Ectodermal cell (in vitro differentiated cells): ENCODE measurements around the gene KCNIP4.
"Not testable (repeated sequence)": the region's sequence is repeated elsewhere in the genome, so short reads cannot be mapped to it uniquely, and the experiment has no call there.

Source experiments
- H3K27ac ChIP-seq: 2 replicates; pipeline ENCODE4 v1.7.0; 2013; ENCODE audit warnings: mild to moderate bottlenecking, low read depth, low read length; ENCODE audit not compliant: insufficient read depth, poor library complexity, severe bottlenecking
- H3K27me3 ChIP-seq: 2 replicates; pipeline ENCODE4 v1.7.0; 2013; ENCODE audit warnings: mild to moderate bottlenecking, low read length; ENCODE audit not compliant: insufficient read depth, control insufficient read depth, poor library complexity, severe bottlenecking
- H3K36me3 ChIP-seq: one replicate; pipeline ENCODE4 v1.7.0; 2013; ENCODE audit warnings: low read length; ENCODE audit not compliant: control insufficient read depth, insufficient read depth
- H3K4me1 ChIP-seq: one replicate; pipeline ENCODE4 v1.7.0; 2013; ENCODE audit warnings: low read length; ENCODE audit not compliant: control insufficient read depth, insufficient read depth
- H3K4me3 ChIP-seq: 2 replicates; pipeline ENCODE4 v1.7.0; 2013; ENCODE audit warnings: low read depth, low read length, control low read depth; ENCODE audit not compliant: insufficient read depth
- H3K9me3 ChIP-seq: 2 replicates; pipeline ENCODE4 v1.7.0; 2013; ENCODE audit warnings: mild to moderate bottlenecking, low read length, moderate library complexity; ENCODE audit not compliant: control insufficient read depth
- WGBS, 2 experiments: methylation state at CpG; one replicate each; pipeline ENCODE4 v1.1.7; 2013; ENCODE audit warnings: missing lambda C conversion rate in 2 of 2; 5-methylcytosine and 5-hydroxymethylcytosine counted together

Gene KCNIP4

DNA sequence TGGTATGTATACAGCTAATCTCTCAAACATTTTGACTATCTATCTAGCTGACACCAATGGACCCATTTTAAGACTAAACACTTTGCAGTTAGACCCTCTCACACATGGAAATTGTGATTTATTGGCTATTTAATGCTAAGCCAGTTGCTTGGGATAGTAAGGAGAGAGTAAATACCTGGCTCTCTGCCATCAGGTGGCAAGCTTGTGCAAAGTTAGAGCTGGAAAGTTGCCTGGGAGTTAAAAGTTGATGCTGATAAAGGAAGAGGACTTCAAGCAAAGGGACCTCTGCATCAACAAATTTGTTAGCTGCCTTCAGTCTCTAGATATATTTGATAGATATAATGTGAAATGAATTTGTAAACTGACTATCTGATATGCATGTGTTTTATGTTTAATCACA, 1187.2 kb downstream of the KCNIP4 start:
- H3K27me3 ChIP-seq = no peaks in the 10 kb centered on the region
- H3K9me3 ChIP-seq = no peaks in the 10 kb centered on the region
- H3K4me3 ChIP-seq = no peak overlapping the region
- H3K4me1 ChIP-seq = no peaks in the 10 kb centered on the region
- H3K27ac ChIP-seq = no peak overlapping the region
- H3K36me3 ChIP-seq = no peaks in the 10 kb centered on the region

- 71 to 83% methylated on average over 2 of the region's 2 CpGs for WGBS, 2 experiments
- no peak overlapping the region for H3K27ac ChIP-seq
Measured at GRCh38 chr4:20760053-20760452, 1188.5 kb downstream of the KCNIP4 start.

DNA sequence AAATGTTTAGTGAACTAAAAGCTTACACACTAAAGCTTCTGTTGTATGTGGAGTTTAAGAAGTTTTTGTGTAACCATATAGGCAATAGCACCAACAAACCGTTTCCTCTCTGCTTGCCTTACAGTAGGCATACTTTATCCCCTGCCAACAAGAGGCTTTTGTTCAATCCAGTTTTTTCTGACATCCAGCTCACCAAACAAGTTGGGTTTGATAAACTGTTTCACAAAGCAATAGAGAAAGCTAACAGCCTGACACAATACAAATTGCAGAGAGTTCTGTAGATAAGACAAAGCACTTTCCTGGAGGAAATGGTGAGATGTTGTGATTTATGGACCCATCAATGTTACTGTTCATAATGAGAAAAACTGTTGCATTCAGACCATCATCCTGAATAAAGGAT, 1194.5 kb downstream of the KCNIP4 start:
- Histone ChIP-seq H3K9me3 (no peaks in the 10 kb centered on the region), H3K36me3 (no peaks in the 10 kb centered on the region), H3K27me3 (no peaks in the 10 kb centered on the region), H3K4me3 (no peak overlapping the region), H3K4me1 (no peaks in the 10 kb centered on the region), H3K27ac (no peak overlapping the region)
- 95 to 100% methylated on average over 1 of the region's 1 CpG for WGBS, 2 experiments

More at GRCh38 chr4:20760053-20760452, 1188.5 kb downstream of the KCNIP4 start:
- Histone ChIP-seq H3K36me3 (no peaks in the 10 kb centered on the region), H3K4me1 (no peaks in the 10 kb centered on the region), H3K9me3 (no peaks in the 10 kb centered on the region), H3K27me3 (no peaks in the 10 kb centered on the region), H3K4me3 (no peak overlapping the region)

DNA sequence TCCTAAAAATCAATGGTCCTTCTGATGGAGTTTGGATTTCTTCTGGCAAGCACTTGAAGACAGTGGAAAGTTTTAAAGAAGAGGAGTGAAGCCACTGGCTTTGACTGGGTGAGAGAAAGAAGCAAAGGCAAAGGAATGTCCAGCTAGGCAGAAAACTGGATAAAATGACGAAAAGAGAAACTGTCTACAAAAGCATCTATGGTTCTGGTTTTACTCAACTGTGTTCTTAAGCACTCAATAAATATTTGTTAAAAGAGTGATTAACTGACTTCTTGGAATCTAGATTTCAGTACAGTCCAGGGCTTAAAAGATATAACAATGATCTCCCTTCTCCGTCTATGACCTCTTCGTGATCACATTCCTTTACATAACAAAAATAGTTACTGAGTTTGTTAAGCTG, 1195.9 kb downstream of the KCNIP4 start:
- 100% methylated on average over 1 of the region's 3 CpGs for WGBS, 2 experiments
- H3K27ac ChIP-seq = no peak overlapping the region

DNA sequence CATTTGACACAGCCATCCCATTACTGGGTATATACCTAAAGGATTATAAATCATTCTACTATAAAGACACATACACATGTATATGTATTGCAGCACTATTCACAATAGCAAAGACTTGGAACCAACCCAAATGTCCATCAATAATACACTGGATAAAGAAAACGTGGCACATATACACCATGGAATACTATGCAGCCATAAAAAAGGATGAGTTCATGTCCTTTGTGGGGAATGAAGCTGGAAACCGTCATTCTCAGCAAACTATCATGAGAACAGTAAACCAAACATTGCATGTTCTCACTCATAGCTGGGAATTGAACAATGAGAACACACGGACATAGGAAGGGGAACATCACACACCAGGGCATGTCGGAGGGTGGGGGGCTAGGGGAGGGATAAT, 1202.6 kb downstream of the KCNIP4 start:
- not testable (repeated sequence) for H3K27ac ChIP-seq, H3K4me1 ChIP-seq, H3K4me3 ChIP-seq, H3K36me3 ChIP-seq, H3K27me3 ChIP-seq, H3K9me3 ChIP-seq
- 88 to 90% methylated on average over 4 of the region's 4 CpGs for WGBS, 2 experiments

More for the DNA sequence above, 1195.9 kb downstream of the KCNIP4 start:
- Histone ChIP-seq H3K4me1 (no peaks in the 10 kb centered on the region), H3K9me3 (no peaks in the 10 kb centered on the region), H3K4me3 (no peak overlapping the region), H3K27me3 (no peaks in the 10 kb centered on the region), H3K36me3 (no peaks in the 10 kb centered on the region)

DNA sequence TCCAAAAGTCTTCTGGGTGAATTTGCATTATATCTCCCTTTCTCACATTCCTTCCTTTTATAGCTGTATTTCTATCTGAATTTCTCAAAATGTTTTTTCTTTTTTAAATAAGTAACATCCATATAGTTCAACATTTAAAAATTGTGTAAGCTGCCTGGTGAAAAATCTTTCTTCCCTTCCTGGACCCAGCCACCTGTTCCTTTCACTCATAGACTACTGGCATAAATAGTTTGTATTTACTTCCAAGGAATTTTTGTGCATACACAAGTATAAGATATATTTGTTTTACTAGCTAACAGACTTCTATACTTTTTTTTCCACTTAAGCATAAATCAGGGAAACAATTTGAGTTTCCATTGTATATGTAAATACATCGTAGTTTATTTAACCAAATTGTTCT, 1212.6 kb downstream of the KCNIP4 start:
- WGBS, 2 experiments = no CpG with 5 or more reads among the region's 1 CpG
- H3K36me3 ChIP-seq = peaks cover 35% of the 10 kb centered on the region
- H3K27ac ChIP-seq = no peak overlapping the region
- H3K4me3 ChIP-seq = no peak overlapping the region
- no peaks in the 10 kb centered on the region for H3K27me3 ChIP-seq
- no peaks in the 10 kb centered on the region for H3K4me1 ChIP-seq
- H3K9me3 ChIP-seq = peaks cover 5% of the 10 kb centered on the region

DNA sequence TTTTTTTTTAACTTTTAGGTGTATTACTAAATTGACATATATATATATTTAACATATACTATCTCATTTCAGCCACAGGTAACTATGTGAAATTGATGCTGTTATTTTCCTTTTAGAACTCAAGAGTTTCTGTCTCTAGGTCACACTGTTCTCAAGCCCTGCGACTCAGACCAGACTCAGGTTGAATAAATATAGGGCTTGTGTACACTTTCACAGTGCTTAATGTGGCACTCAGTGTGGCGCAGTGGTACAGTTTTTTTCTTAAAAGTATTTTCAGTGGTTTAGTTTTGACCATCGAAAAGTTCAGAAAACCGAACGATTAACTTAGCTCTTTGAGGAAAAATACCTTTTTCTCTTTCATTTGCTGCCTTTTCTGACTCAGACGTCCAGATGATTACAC, 1223.7 kb downstream of the KCNIP4 start:
- H3K27me3 ChIP-seq = no peaks in the 10 kb centered on the region
- 68 to 75% methylated on average over 6 of the region's 6 CpGs for WGBS, 2 experiments
- peaks cover 29% of the 10 kb centered on the region for H3K36me3 ChIP-seq
- no peak overlapping the region for H3K27ac ChIP-seq
- no peak overlapping the region for H3K4me3 ChIP-seq
- H3K4me1 ChIP-seq = no peaks in the 10 kb centered on the region
- no peaks in the 10 kb centered on the region for H3K9me3 ChIP-seq

GRCh38 chr4:20723463-20723862, 1225.1 kb downstream of the KCNIP4 start:
- WGBS, 2 experiments = 88 to 90% methylated on average over 3 of the region's 3 CpGs
- H3K36me3 ChIP-seq = peaks cover 29% of the 10 kb centered on the region
- no peak overlapping the region for H3K27ac ChIP-seq
- no peaks in the 10 kb centered on the region for H3K4me1 ChIP-seq
- no peaks in the 10 kb centered on the region for H3K9me3 ChIP-seq
- no peak overlapping the region for H3K4me3 ChIP-seq
- H3K27me3 ChIP-seq = no peaks in the 10 kb centered on the region

GRCh38 chr4:20723019-20723418, 1225.6 kb downstream of the KCNIP4 start:
- Histone ChIP-seq H3K4me3 (no peak overlapping the region), H3K9me3 (no peaks in the 10 kb centered on the region), H3K36me3 (peaks cover 29% of the 10 kb centered on the region), H3K4me1 (no peaks in the 10 kb centered on the region), H3K27me3 (no peaks in the 10 kb centered on the region), H3K27ac (no peak overlapping the region)
- 78 to 82% methylated on average over 3 of the region's 3 CpGs for WGBS, 2 experiments

GRCh38 chr4:20711335-20711734, 1237.2 kb downstream of the KCNIP4 start:
- Histone ChIP-seq H3K27ac (no peak overlapping the region), H3K36me3 (peaks cover 25% of the 10 kb centered on the region), H3K4me3 (no peak overlapping the region), H3K9me3 (no peaks in the 10 kb centered on the region), H3K27me3 (no peaks in the 10 kb centered on the region), H3K4me1 (no peaks in the 10 kb centered on the region)
- WGBS, 2 experiments = 96 to 99% methylated on average over 2 of the region's 2 CpGs
